ENCODE results near the gene PROK1.
"Not testable (repeated sequence)": the region's sequence is repeated elsewhere in the genome, so short reads cannot be mapped to it uniquely, and the experiment has no call there.

DNA sequence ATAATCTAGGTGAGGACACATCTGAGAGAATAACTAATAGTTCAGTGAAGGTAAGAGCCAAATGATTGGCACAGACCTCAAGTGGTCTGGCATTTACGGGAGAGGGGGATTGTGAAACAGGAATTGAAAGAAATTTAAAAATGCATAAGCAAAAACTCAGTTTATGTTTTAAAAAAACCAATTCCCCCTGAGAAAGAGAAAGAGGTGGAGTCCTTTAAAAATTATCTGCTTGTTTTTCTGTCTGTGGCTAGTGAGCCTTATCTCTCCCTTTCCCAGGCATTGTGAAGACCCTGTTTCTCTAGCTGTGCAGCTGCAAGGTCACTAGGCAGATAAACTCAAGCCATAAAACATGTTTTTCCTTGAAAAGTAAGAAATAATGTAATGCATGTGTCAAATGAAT lies 37.9 kb upstream of the PROK1 start:
- TF ChIP-seq, protein P1, sequence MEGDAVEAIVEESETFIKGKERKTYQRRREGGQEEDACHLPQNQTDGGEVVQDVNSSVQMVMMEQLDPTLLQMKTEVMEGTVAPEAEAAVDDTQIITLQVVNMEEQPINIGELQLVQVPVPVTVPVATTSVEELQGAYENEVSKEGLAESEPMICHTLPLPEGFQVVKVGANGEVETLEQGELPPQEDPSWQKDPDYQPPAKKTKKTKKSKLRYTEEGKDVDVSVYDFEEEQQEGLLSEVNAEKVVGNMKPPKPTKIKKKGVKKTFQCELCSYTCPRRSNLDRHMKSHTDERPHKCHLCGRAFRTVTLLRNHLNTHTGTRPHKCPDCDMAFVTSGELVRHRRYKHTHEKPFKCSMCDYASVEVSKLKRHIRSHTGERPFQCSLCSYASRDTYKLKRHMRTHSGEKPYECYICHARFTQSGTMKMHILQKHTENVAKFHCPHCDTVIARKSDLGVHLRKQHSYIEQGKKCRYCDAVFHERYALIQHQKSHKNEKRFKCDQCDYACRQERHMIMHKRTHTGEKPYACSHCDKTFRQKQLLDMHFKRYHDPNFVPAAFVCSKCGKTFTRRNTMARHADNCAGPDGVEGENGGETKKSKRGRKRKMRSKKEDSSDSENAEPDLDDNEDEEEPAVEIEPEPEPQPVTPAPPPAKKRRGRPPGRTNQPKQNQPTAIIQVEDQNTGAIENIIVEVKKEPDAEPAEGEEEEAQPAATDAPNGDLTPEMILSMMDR (IDR thresholded peaks at IDR 0.05; ENCODE audit: low read depth, low read length), result not testable (repeated sequence)
- TF ChIP-seq POLR2A (IDR thresholded peaks at IDR 0.05; ENCODE audit: extremely low read depth, insufficient read length); MYC (IDR thresholded peaks at IDR 0.05; ENCODE audit: low read depth, low read length): not testable (repeated sequence)
